ENCODE results near the gene CELF2.

DNA sequence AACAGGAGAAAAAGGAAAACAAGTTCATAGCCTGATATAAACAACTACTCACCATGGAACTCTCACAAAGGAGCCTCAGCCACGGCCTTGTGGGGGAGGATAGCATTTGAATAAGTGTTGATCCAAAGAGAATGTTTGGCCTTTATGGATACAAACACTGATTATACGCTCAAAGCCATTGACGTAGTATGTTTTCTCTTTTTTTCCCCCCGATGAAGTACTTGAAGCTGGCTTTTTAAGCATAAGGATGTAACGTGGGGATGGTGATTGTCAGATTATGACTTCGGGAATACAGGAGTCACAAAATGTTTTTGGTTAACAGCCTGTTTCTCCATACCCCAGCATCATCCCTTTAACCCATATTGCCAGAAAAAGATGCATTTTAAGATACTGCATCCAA lies 39.8 kb downstream of the CELF2 start:
- TF ChIP-seq EZH2phosphoT487 (conservative IDR thresholded peaks at IDR 0.05; ENCODE audit: low read length) = no peak
- TF ChIP-seq, protein P1, sequence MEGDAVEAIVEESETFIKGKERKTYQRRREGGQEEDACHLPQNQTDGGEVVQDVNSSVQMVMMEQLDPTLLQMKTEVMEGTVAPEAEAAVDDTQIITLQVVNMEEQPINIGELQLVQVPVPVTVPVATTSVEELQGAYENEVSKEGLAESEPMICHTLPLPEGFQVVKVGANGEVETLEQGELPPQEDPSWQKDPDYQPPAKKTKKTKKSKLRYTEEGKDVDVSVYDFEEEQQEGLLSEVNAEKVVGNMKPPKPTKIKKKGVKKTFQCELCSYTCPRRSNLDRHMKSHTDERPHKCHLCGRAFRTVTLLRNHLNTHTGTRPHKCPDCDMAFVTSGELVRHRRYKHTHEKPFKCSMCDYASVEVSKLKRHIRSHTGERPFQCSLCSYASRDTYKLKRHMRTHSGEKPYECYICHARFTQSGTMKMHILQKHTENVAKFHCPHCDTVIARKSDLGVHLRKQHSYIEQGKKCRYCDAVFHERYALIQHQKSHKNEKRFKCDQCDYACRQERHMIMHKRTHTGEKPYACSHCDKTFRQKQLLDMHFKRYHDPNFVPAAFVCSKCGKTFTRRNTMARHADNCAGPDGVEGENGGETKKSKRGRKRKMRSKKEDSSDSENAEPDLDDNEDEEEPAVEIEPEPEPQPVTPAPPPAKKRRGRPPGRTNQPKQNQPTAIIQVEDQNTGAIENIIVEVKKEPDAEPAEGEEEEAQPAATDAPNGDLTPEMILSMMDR (IDR thresholded peaks at IDR 0.05; ENCODE audit: insufficient read depth, low read length, poor library complexity, severe bottlenecking) = no peak

Measured in SU-DHL-6 (cell line).